GM21786 (cell line): ENCODE data around the gene ENTPD8.

Experiments
- ATAC-seq: cut with Tn5 transposase; IDR thresholded peaks from one replicate; pipeline ENCODE4 v1.9.1; 2021; ENCODE audit not compliant: unreplicated experiment

Gene ENTPD8

GRCh38 chr9:137433349-137433915 lies 7.7 kb downstream of the ENTPD8 start:
- no peak for ATAC-seq

GRCh38 chr9:137432687-137433348 lies 8.3 kb downstream of the ENTPD8 start:
- ATAC-seq: no peak

GRCh38 chr9:137431416-137431931 lies 9.7 kb downstream of the ENTPD8 start:
- ATAC-seq: no peak

GRCh38 chr9:137430723-137431415 lies 10.3 kb downstream of the ENTPD8 start:
- ATAC-seq: no peak

- ATAC-seq: no peak
Observed at GRCh38 chr9:137429974-137430722, 11.0 kb downstream of the ENTPD8 start.

- ATAC-seq: no peak
Observed at GRCh38 chr9:137429546-137429890, 11.6 kb downstream of the ENTPD8 start.

GRCh38 chr9:137428841-137429545 lies 12.2 kb downstream of the ENTPD8 start:
- ATAC-seq: no peak

- ATAC-seq: no peak
Observed at GRCh38 chr9:137428311-137428630, 12.9 kb downstream of the ENTPD8 start.

- no peak for ATAC-seq
Observed at GRCh38 chr9:137427454-137428310, 13.5 kb downstream of the ENTPD8 start.

- ATAC-seq: no peak
Observed at GRCh38 chr9:137426018-137426681, 15.0 kb downstream of the ENTPD8 start.

GRCh38 chr9:137423514-137424291 lies 17.5 kb downstream of the ENTPD8 start:
- ATAC-seq: no peak

- peak; percentile 74 for ATAC-seq
Observed at GRCh38 chr9:137422604-137423513, 18.3 kb downstream of the ENTPD8 start, which contains the start of the genes EXD3 and NOXA1. Gene EXD3, minus strand, starts transcription at chr9:137423162. Its CDS starts 27,805 bp downstream, at chr9:137395357. Gene NOXA1, plus strand, starts transcription at chr9:137423393. Its CDS starts 137 bp downstream, at chr9:137423530.

- ATAC-seq: no peak
Observed at GRCh38 chr9:137421838-137422603, 19.1 kb downstream of the ENTPD8 start.

- ATAC-seq: no peak
Observed at GRCh38 chr9:137417161-137418021, 23.8 kb downstream of the ENTPD8 start.

GRCh38 chr9:137416563-137417151 lies 24.5 kb downstream of the ENTPD8 start:
- no peak for ATAC-seq
